Measurements from ENCODE around the gene PTPMT1. TPM values are rescaled to one million over a fixed set of nuclear protein-coding genes. Genes with fewer than 3 reads are reported as not detected.
A peak's percentile ranks its signal among the peaks of the same experiment; 100 is the strongest.

PTPMT1 gene
- total RNA-seq, 1 donor from 2014 or later: 34.9 TPM

DNA sequence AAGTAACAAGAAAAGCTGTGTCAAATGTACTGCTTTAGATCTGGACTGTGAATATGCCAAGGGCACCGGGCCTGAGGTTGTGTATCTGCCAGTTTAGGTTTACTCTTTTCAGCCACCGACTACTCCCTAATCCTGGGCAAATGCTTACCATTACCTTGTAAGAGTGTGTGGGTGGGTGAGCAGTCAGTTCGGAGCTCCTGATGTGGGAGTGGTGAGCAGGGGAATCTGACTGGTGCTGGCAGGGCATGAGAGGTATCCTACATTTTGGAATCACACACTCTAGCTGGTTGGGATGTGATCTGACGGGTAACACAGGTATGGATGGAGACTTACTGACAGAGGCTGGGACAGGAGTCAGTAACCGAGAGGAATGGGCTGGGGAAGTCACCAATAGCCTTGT, 18.4 kb downstream of the PTPMT1 start:
- TF ChIP-seq, protein P1, sequence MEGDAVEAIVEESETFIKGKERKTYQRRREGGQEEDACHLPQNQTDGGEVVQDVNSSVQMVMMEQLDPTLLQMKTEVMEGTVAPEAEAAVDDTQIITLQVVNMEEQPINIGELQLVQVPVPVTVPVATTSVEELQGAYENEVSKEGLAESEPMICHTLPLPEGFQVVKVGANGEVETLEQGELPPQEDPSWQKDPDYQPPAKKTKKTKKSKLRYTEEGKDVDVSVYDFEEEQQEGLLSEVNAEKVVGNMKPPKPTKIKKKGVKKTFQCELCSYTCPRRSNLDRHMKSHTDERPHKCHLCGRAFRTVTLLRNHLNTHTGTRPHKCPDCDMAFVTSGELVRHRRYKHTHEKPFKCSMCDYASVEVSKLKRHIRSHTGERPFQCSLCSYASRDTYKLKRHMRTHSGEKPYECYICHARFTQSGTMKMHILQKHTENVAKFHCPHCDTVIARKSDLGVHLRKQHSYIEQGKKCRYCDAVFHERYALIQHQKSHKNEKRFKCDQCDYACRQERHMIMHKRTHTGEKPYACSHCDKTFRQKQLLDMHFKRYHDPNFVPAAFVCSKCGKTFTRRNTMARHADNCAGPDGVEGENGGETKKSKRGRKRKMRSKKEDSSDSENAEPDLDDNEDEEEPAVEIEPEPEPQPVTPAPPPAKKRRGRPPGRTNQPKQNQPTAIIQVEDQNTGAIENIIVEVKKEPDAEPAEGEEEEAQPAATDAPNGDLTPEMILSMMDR (IDR thresholded peaks at IDR 0.05; ENCODE audit: unreplicated experiment): no peak
- Mint-ChIP-seq H3K4me3 (ENCODE audit: unreplicated experiment) (peak overlapping the region; percentile 80), H3K27me3 (ENCODE audit: unreplicated experiment) (peaks cover 35% of the 10 kb centered on the region), H3K36me3 (ENCODE audit: low read depth, unreplicated experiment) (peaks cover 41% of the 10 kb centered on the region), H3K4me1 (ENCODE audit: unreplicated experiment) (peaks cover 47% of the 10 kb centered on the region), H3K9me3 (ENCODE audit: unreplicated experiment) (no peaks in the 10 kb centered on the region), H3K27ac (ENCODE audit: unreplicated experiment) (peak overlapping the region; percentile 70)
- DNase-seq (ENCODE audit: low spot score): no peak

DNA sequence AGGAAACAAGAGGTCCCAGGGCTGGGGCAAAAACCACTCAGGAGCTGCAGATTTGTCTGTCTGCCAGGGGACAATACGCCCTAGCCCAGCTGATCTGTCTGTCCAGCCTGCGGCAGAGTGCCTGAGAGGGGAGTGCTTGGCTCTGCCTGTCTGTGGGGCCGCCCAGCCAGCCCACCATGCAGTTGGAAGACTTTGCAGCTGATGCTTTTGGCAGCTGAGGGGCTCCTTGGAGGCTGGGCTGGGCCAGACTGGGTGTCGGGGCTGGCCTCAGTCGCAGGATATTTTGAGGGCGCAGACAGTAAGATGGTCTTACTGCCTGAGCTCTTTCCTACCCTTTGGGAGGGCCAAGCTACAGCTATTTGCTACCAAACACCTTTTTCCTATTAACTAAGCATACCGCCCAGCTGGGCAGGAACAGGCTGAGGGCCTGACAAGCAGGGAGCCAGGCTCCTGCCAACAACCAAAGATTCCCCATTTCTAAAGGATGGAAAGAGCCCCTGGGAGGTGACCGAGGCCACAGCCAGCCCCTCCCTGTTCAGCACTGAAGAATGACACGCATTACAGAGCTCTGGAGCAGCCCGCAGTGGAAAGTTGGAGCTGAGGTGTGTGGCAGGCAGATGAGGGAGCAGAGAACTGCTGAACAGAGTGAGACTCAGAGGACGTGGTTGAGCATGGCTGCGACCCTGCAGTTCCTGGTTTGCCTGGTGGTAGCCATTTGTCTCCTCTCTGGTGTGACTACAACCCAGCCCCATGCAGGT, 20.9 kb downstream of the PTPMT1 start, which contains the start of gene FAM180B:
Gene FAM180B (plus strand): TSS at position 581 of the 758 bp plus-strand sequence. CDS start 91 bp downstream, at position 672.
- TF ChIP-seq, protein P1 (IDR thresholded peaks at IDR 0.05; ENCODE audit: unreplicated experiment): no peak
- Mint-ChIP-seq H3K4me1 (ENCODE audit: unreplicated experiment) (peaks cover 31% of the 10 kb centered on the region), H3K27ac (ENCODE audit: unreplicated experiment) (peak within 1 kb of the TSS; percentile 9), H3K9me3 (ENCODE audit: unreplicated experiment) (no peaks in the 10 kb centered on the region), H3K36me3 (ENCODE audit: low read depth, unreplicated experiment) (peaks cover 39% of the 10 kb centered on the region), H3K27me3 (ENCODE audit: unreplicated experiment) (peaks cover 26% of the 10 kb centered on the region), H3K4me3 (ENCODE audit: unreplicated experiment) (peak within 1 kb of the TSS; percentile 58)
- DNase-seq (ENCODE audit: low spot score): no peak

DNA sequence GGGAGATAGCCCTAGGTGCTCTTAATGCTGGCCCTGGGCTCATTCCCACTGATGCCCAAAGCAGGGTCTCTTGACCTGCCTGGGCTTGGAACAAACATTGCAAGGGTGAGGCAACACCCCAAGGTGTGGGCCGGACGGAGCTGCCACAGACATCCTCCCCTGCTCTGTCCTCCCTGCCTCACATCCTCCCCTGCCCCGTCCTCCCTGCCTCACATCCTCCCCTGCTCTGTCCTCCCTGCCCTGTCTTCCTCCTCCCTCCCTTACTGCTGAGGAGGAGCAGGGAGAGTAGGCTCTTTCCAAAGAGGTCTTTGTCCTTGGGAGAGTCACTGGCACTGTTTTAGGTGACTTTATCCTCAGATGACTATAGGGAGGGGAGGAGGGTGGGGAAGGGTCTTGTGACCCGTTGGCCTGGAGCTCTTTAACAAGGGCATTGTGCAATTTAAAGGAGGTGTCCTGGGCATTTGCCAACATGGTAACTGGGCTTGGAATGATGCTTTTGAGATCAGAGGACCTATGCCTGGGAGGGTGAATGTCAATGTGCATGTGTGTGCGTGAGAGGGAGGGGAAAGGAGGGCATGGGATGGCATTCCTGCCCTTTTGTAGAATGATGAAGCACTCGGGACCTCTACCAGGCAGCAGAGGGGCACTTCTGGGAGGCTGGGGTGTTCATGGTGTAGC, 21.8 kb downstream of the PTPMT1 start:
- Mint-ChIP-seq H3K4me3 (ENCODE audit: unreplicated experiment) (peak overlapping the region; percentile 58), H3K36me3 (ENCODE audit: low read depth, unreplicated experiment) (peaks cover 32% of the 10 kb centered on the region), H3K27me3 (ENCODE audit: unreplicated experiment) (peaks cover 26% of the 10 kb centered on the region), H3K9me3 (ENCODE audit: unreplicated experiment) (no peaks in the 10 kb centered on the region), H3K27ac (ENCODE audit: unreplicated experiment) (no peak overlapping the region), H3K4me1 (ENCODE audit: unreplicated experiment) (peaks cover 29% of the 10 kb centered on the region)
- no peak for DNase-seq (ENCODE audit: low spot score)
- TF ChIP-seq, protein P1 (IDR thresholded peaks at IDR 0.05; ENCODE audit: unreplicated experiment): no peak

DNA sequence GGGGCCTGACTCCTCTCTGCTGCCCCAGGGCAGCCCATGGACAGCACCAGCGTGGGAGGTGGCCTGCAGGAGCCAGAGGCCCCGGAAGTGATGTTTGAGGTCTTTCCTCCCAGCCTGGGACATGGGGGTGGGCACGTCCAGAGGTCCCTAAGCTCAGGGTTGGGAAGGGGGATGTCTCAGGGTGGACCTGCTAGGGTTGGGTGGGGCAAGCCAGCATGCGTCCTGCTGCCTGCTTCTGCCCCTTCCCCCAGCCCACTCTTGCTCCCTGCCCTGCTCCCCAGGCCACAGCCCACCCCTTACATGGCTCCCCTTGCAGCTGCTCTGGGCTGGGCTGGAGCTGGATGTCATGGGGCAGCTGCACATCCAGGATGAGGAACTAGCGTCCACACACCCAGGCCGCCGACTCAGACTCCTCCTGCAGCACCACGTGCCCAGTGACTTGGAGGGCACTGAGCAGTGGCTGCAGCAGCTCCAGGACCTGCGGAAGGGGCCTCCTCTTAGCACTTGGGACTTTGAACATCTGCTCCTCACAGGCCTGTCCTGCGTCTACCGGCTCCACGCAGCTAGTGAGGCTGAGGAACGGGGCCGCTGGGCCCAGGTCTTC, 22.4 kb downstream of the PTPMT1 start:
- H3K9me3 Mint-ChIP-seq (ENCODE audit: unreplicated experiment): no peaks in the 10 kb centered on the region
- H3K4me3 Mint-ChIP-seq (ENCODE audit: unreplicated experiment): no peak overlapping the region
- peaks cover 27% of the 10 kb centered on the region for H3K36me3 Mint-ChIP-seq (ENCODE audit: low read depth, unreplicated experiment)
- peaks cover 32% of the 10 kb centered on the region for H3K4me1 Mint-ChIP-seq (ENCODE audit: unreplicated experiment)
- H3K27me3 Mint-ChIP-seq (ENCODE audit: unreplicated experiment): peaks cover 21% of the 10 kb centered on the region
- no peak for DNase-seq (ENCODE audit: low spot score)
- H3K27ac Mint-ChIP-seq (ENCODE audit: unreplicated experiment): no peak overlapping the region
- TF ChIP-seq, protein P1 (IDR thresholded peaks at IDR 0.05; ENCODE audit: unreplicated experiment): no peak
